SK-N-SH (cell line): ENCODE data around the gene FBXO4. TPM values are rescaled to one million over a fixed set of nuclear protein-coding genes. Genes with fewer than 3 reads are reported as not detected.
A peak's percentile ranks its signal among the peaks of the same experiment; 100 is the strongest.

Experiments
- CTCF ChIA-PET: fragments of 300-600, 350-600 bp; formaldehyde crosslinking; extraction: SDS; loops from one replicate; lab custom pipeline; 2021; lab: Yijun Ruan, JAX
- POLR2A ChIA-PET: fragments of 350-600 bp; sonication (Branson Sonifier 250); formaldehyde crosslinking; extraction: SDS; loops from one replicate; lab custom pipeline; 2020; ENCODE audit warnings: antibody characterized with exemption, inconsistent platforms; lab: Yijun Ruan, JAX
- DNase-seq: peaks from one replicate; pipeline ENCODE4 v3.0.0; 2012
- H2AFZ ChIP-seq: fragments of 200-600 bp; sonication (generic); 2 replicates; pipeline ENCODE4 v1.8.1; 2016; ENCODE audit warnings: antibody characterized with exemption, mild to moderate bottlenecking, low read depth
- H3F3A ChIP-seq: fragments of 200-600 bp; sonication (generic); replicated peaks from 2 replicates; pipeline ENCODE3; 2016; ENCODE audit warnings: antibody characterized with exemption, mild to moderate bottlenecking; ENCODE audit not compliant: insufficient read depth
- H3K27ac ChIP-seq, 2 experiments: fragments of 200-500 bp in 1 of 2; fragments of 200-600 bp in 1 of 2; sonication (Bioruptor generic) in 1 of 2; sonication (generic), shearing (Covaris generic) in 1 of 2; 2 replicates each; pipeline versions ENCODE4 v1.5.1 to v1.6.1; 2014 to 2016; ENCODE audit warnings: low read depth in 2 of 2, inconsistent platforms in 1 of 2, low read length in 1 of 2, mild to moderate bottlenecking in 1 of 2, mixed read lengths in 1 of 2
- H3K27me3 ChIP-seq: fragments of 200-600 bp; sonication (generic), shearing (Covaris generic); 2 replicates; pipeline ENCODE4 v1.6.1; 2016; ENCODE audit warnings: mixed run types; ENCODE audit not compliant: insufficient read depth
- H3K36me3 ChIP-seq, 2 experiments: fragments of 200-500 bp in 1 of 2; fragments of 200-600 bp in 1 of 2; sonication (Bioruptor generic) in 1 of 2; sonication (generic) in 1 of 2; replicated peaks in 1 of 2; 2 replicates each; pipeline versions ENCODE3 to v1.5.1; 2014 to 2016; ENCODE audit warnings: low read length in 1 of 2, mild to moderate bottlenecking in 1 of 2; ENCODE audit not compliant: insufficient read depth in 2 of 2, control insufficient read depth in 1 of 2
- H3K4me1 ChIP-seq, 2 experiments: fragments of 200-500 bp in 1 of 2; fragments of 200-600 bp in 1 of 2; sonication (Bioruptor generic) in 1 of 2; sonication (generic), shearing (Covaris generic) in 1 of 2; 2 replicates each; pipeline versions ENCODE4 v1.5.1 to v1.6.1; 2014 to 2016; ENCODE audit warnings: low read depth in 1 of 2, low read length in 1 of 2, mixed run types in 1 of 2; ENCODE audit not compliant: insufficient read depth in 2 of 2, control insufficient read depth in 1 of 2
- H3K4me2 ChIP-seq: fragments of 200-600 bp; sonication (generic), shearing (Covaris generic); 2 replicates; pipeline ENCODE4 v1.6.1; 2017; ENCODE audit warnings: mixed run types
- H3K4me3 ChIP-seq, 2 experiments: fragments of 200-500 bp in 1 of 2; fragments of 200-600 bp in 1 of 2; sonication (Bioruptor generic) in 1 of 2; sonication (generic), shearing (Covaris generic) in 1 of 2; 2 replicates each; pipeline versions ENCODE4 v1.5.1 to v1.8.1; 2014 to 2016; ENCODE audit warnings: low read depth in 2 of 2, inconsistent platforms in 1 of 2, low read length in 1 of 2, mild to moderate bottlenecking in 1 of 2, mixed read lengths in 1 of 2, moderate library complexity in 1 of 2
- H3K79me2 ChIP-seq: fragments of 200-600 bp; sonication (generic); 2 replicates; pipeline ENCODE4 v1.8.1; 2017; ENCODE audit warnings: mild to moderate bottlenecking; ENCODE audit not compliant: insufficient read depth
- H3K9ac ChIP-seq: fragments of 200-600 bp; sonication (generic); 2 replicates; pipeline ENCODE4 v1.6.1; 2017; ENCODE audit warnings: mixed run types
- H3K9me2 ChIP-seq: fragments of 200-600 bp; sonication (generic); 2 replicates; pipeline ENCODE4 v1.6.1; 2017; ENCODE audit warnings: mixed run types
- H3K9me3 ChIP-seq: fragments of 200-600 bp; sonication (generic); 2 replicates; pipeline ENCODE4 v1.6.1; 2017; ENCODE audit warnings: mixed run types, mild to moderate bottlenecking, moderate library complexity
- H4K20me1 ChIP-seq: fragments of 200-600 bp; sonication (generic); 2 replicates; pipeline ENCODE4 v1.6.1; 2017; ENCODE audit warnings: mild to moderate bottlenecking, mixed run types; ENCODE audit not compliant: insufficient read depth
- GATA2 ChIP-seq: sonication (generic); formaldehyde crosslinking; IDR thresholded peaks from 2 replicates; pipeline ENCODE4 v1.5.0; 2020; ENCODE audit warnings: mild to moderate bottlenecking, missing genetic modification reagents
- JUND ChIP-seq: IDR thresholded peaks from 2 replicates; pipeline ENCODE4 v1.4.0; 2012
- MXI1 ChIP-seq: IDR thresholded peaks from 2 replicates; pipeline ENCODE4 v1.6.1; 2012; ENCODE audit warnings: mild to moderate bottlenecking, low read depth, low read length, improper control_type of control experiment
- RCOR1 ChIP-seq: fragments of 150-350 bp; IDR thresholded peaks from 2 replicates; pipeline ENCODE4 v1.6.1; 2017; ENCODE audit warnings: antibody characterized with exemption, low read length
- REST ChIP-seq: IDR thresholded peaks from 2 replicates; pipeline ENCODE4 v1.6.1; 2012; ENCODE audit warnings: mild to moderate bottlenecking, low read depth, low read length, moderate library complexity
- SIN3A ChIP-seq: IDR thresholded peaks from 2 replicates; pipeline ENCODE4 v1.6.1; 2012; ENCODE audit warnings: low read depth, mild to moderate bottlenecking, low read length, moderate library complexity, borderline replicate concordance
- SMC3 ChIP-seq: IDR thresholded peaks from 2 replicates; pipeline ENCODE4 v1.6.1; 2012; ENCODE audit warnings: low read depth, low read length, improper control_type of control experiment
- TAF1 ChIP-seq: IDR thresholded peaks from 2 replicates; pipeline ENCODE4 v1.6.1; 2012; ENCODE audit warnings: low read depth, mild to moderate bottlenecking, low read length, moderate library complexity, borderline replicate concordance
- TCF12 ChIP-seq: IDR thresholded peaks from 2 replicates; pipeline ENCODE4 v1.4.0; 2012
- USF2 ChIP-seq: fragments of 150-350 bp; IDR thresholded peaks from 2 replicates; pipeline ENCODE4 v1.6.1; 2017; ENCODE audit warnings: antibody characterized with exemption, low read length, low read depth, borderline replicate concordance
- YY1 ChIP-seq: IDR thresholded peaks from 2 replicates; pipeline ENCODE4 v1.4.0; 2012; ENCODE audit warnings: low read depth, mild to moderate bottlenecking
- ZBTB33 ChIP-seq: IDR thresholded peaks from 2 replicates; pipeline ENCODE4 v1.4.0; 2012; ENCODE audit warnings: low read depth, borderline replicate concordance
- WGBS: methylation state at CpG from one replicate; pipeline ENCODE4 v1.1.6; 2017; ENCODE audit warnings: low lambda C conversion rate; 5-methylcytosine and 5-hydroxymethylcytosine counted together
- polyA plus RNA-seq, 3 experiments: library from polyadenylated mRNA; depleted of rRNA; stranded (reverse); fragments of >200 nt; gene quantifications; 2 replicates each; pipeline ENCODE4 v1.2.3, GENCODE V29; 2012
- TF ChIP-seq, protein P1 (sequence below): IDR thresholded peaks from 2 replicates; pipeline ENCODE4; 2012
- TF ChIP-seq, protein P2 (sequence below): IDR thresholded peaks from 2 replicates; pipeline ENCODE4 v1.4.0; 2012; ENCODE audit warnings: low read depth, borderline replicate concordance
- TF ChIP-seq, protein P3 (sequence below): IDR thresholded peaks from 2 replicates; pipeline ENCODE4 v1.4.0; 2012; ENCODE audit warnings: low read depth

FBXO4 gene
- polyA plus RNA-seq, 1 of the 3 experiments (the other 2 are of a cell fraction), result 2.9 TPM

GRCh38 chr5:41924526-41924871 is 582 bp upstream of the FBXO4 start:
- H3K9me3 ChIP-seq, result no peaks in the 10 kb centered on the region
- WGBS, result 94% methylated on average over 4 of the region's 4 CpGs

More at GRCh38 chr5:41924526-41924871, 582 bp upstream of the FBXO4 start:
- Histone ChIP-seq H3K27ac (peak overlapping the region; percentile 32 to 34; a peak in 2 of 4 replicates), H3K79me2 (no peaks in the 10 kb centered on the region), H3K4me3 (peak overlapping the region; percentile 66 to 79), H3K4me1 (peaks cover 0 to 8% of the 10 kb centered on the region in 2 experiments; a peak in 1 of 4 replicates), H3F3A (peaks cover 13% of the 10 kb centered on the region), H3K36me3 (peaks cover 9 to 27% of the 10 kb centered on the region in 2 experiments), H4K20me1 (no peaks in the 10 kb centered on the region), H3K4me2 (peak overlapping the region; percentile 91), H3K9me2 (no peaks in the 10 kb centered on the region), H3K9ac (peak overlapping the region; percentile 80), H2AFZ (peak overlapping the region; percentile 99), H3K27me3 (no peaks in the 10 kb centered on the region)
- no peak for DNase-seq
- TF ChIP-seq RCOR1, result no peak
- no peak for TF ChIP-seq USF2
- TF ChIP-seq, protein P1, sequence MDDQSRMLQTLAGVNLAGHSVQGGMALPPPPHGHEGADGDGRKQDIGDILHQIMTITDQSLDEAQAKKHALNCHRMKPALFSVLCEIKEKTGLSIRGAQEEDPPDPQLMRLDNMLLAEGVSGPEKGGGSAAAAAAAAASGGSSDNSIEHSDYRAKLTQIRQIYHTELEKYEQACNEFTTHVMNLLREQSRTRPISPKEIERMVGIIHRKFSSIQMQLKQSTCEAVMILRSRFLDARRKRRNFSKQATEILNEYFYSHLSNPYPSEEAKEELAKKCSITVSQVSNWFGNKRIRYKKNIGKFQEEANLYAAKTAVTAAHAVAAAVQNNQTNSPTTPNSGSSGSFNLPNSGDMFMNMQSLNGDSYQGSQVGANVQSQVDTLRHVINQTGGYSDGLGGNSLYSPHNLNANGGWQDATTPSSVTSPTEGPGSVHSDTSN, result no peak
- TF ChIP-seq, protein P2, sequence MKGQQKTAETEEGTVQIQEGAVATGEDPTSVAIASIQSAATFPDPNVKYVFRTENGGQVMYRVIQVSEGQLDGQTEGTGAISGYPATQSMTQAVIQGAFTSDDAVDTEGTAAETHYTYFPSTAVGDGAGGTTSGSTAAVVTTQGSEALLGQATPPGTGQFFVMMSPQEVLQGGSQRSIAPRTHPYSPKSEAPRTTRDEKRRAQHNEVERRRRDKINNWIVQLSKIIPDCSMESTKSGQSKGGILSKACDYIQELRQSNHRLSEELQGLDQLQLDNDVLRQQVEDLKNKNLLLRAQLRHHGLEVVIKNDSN, result no peak
- no peak for TF ChIP-seq ZBTB33
- TF ChIP-seq JUND, result no peak
- TF ChIP-seq MXI1, result no peak
- no peak for TF ChIP-seq TAF1
- TF ChIP-seq GATA2 (CRISPR knock-in tag), result no peak
- TF ChIP-seq SIN3A, result no peak
- TF ChIP-seq YY1, result no peak
- no peak for TF ChIP-seq SMC3
- no peak for TF ChIP-seq TCF12
- no peak for TF ChIP-seq REST
- TF ChIP-seq, protein P3, sequence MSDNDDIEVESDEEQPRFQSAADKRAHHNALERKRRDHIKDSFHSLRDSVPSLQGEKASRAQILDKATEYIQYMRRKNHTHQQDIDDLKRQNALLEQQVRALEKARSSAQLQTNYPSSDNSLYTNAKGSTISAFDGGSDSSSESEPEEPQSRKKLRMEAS, result no peak
- CTCF ChIA-PET, result interaction anchor here (0.7 to 2.0 kb wide), 6 partner anchors 9 to 68 kb away, joined by 3 to 5 read pairs (median 4); no protein-coding TSS in a partner anchor
- POLR2A ChIA-PET, result interaction anchor here (0.5 to 1.7 kb wide), 2 partner anchors 20 to 993 kb away, joined by 3 to 11 read pairs; partner anchors contain the start of gene RIMOC1
